ENCODE data around the gene DNAAF2.
A peak's percentile ranks its signal among the peaks of the same experiment; 100 is the strongest.

- TF ChIP-seq CTCF (IDR thresholded peaks at IDR 0.05), result peak in 1 of 3 donors; percentile 11
- no peak for TF ChIP-seq POLR2A (IDR thresholded peaks at IDR 0.05)
These were observed 48.2 kb downstream of the DNAAF2 start for GRCh38 chr14:49586673-49587460.
